GM19193 (cell line): ENCODE data around the gene C16orf87.

Experiments used
- POLR2A ChIP-seq: IDR thresholded peaks from 4 replicates; pipeline ENCODE4 v1.6.1; 2011; ENCODE audit not compliant: insufficient read depth, insufficient read length; ENCODE audit errors: extremely low read depth

Gene C16orf87

DNA sequence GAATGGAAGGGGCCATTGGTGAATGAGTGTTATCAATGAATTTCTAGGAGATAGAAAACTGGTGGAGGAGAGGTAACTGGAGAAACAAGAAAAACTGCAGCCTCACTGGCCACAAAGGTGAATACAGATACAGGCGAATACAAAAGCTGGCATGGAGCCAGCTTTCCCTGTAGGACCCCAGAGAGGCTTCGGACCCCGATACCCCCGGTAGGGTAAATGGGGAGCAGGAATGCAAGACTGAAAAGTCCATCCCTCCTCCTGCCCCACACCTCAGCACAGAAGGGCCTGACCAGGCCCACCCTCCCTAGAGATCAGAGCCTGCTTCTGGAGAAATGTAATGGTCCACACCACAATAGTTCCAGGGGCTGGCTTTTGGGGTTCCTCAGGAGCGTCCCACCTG lies 78.0 kb downstream of the C16orf87 start:
- TF ChIP-seq POLR2A: no peak

DNA sequence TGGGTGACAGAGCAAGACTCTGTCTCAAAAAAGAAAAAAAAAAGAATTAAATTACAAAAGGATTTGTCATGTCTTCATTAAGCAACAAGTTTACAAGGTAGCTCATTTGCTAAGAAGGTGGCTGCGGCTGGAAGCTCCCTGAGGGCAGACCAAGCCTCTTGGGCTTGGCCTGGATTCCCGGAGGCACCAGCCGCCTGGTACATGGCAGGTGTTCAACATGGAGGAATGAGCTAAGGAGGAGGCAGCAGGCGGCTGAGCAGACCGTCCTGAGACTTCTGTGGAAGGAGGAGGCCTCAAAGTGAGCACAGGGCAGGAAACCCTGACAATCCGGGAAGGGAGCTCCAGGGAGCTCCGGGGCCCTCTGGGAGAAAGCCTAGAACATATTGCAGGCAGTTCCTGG lies 79.6 kb downstream of the C16orf87 start:
- no peak for TF ChIP-seq POLR2A

- no peak for TF ChIP-seq POLR2A
These were observed 81.9 kb downstream of the C16orf87 start for GRCh38 chr16:46748775-46749705.

- no peak for TF ChIP-seq POLR2A
These were observed 83.0 kb downstream of the C16orf87 start, which contains the start of gene MYLK3 for GRCh38 chr16:46747777-46748651. Gene MYLK3 (minus strand): TSS chr16:46748344. CDS start chr16:46748193, 151 bp downstream.

GRCh38 chr16:46746821-46747776 lies 83.9 kb downstream of the C16orf87 start:
- no peak for TF ChIP-seq POLR2A
